NT2/D1 (cell line): ENCODE measurements around the gene PPIP5K1.

Source experiments
- YY1 ChIP-seq: IDR thresholded peaks from 2 replicates; pipeline ENCODE4 v1.6.1; 2011; ENCODE audit not compliant: insufficient read length, insufficient read depth
- ZNF274 ChIP-seq: IDR thresholded peaks from 2 replicates; pipeline ENCODE4 v1.6.1; 2011; ENCODE audit warnings: mild to moderate bottlenecking, low read depth, low read length

DNA sequence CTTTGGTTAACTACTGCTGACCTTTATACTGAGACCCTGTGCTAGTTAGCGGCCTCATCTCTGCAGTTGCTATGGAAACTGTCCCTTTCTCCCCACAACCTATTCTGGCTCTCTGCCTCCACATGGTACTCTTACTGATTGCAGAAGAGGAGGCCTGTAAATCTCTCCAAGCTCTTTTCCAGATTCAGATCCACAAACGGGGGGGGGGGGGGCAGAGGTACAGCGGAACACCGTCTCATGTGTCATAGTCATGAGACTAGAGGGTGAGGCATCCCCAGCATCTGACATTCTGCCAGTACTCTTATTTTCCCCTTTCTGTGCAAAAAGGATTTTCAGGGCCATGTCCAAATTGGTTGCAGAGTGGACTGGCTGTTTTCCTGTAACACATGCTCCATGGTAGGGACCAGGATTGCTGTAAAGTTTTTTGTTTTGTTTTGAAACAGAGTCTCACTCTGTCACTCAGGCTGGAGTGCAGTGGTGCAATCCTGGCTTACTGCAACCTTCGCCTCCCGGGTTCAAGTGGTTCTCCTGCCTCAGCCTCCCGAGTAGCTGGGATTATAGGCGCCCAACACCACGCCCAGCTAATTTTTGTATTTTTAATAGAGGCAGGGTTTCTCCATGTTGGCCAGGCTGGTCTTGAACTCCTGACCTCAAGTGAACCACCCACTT lies 80.9 kb downstream of the PPIP5K1 start:
- TF ChIP-seq ZNF274: no peak
- no peak for TF ChIP-seq YY1
